ENCODE results near the gene PRTG.

DNA sequence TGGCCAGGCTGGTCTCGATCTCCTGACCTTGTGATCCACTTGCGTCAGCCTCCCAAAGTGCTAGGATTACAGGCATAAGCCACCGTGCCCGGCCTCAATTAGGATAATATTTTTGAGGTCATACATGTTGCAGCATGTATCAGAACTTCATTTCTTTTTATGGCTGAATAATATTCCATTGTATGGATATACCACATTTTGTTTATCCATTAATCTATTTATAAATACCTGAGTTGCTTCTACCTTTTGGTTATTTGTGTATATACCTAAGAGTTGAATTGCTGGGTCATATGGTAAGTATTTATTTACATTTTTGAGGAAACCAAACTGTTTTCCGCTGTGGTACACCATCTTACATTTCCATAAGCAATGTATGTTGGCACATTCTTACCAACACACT is 136.7 kb downstream of the PRTG start:
- TF ChIP-seq, protein P1, sequence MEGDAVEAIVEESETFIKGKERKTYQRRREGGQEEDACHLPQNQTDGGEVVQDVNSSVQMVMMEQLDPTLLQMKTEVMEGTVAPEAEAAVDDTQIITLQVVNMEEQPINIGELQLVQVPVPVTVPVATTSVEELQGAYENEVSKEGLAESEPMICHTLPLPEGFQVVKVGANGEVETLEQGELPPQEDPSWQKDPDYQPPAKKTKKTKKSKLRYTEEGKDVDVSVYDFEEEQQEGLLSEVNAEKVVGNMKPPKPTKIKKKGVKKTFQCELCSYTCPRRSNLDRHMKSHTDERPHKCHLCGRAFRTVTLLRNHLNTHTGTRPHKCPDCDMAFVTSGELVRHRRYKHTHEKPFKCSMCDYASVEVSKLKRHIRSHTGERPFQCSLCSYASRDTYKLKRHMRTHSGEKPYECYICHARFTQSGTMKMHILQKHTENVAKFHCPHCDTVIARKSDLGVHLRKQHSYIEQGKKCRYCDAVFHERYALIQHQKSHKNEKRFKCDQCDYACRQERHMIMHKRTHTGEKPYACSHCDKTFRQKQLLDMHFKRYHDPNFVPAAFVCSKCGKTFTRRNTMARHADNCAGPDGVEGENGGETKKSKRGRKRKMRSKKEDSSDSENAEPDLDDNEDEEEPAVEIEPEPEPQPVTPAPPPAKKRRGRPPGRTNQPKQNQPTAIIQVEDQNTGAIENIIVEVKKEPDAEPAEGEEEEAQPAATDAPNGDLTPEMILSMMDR (IDR thresholded peaks at IDR 0.05) = no peak
- TF ChIP-seq EZH2 (IDR thresholded peaks at IDR 0.05) (no peak), EZH2phosphoT487 (IDR thresholded peaks at IDR 0.05) (no peak)
